Measurements from ENCODE around the gene YTHDF1.

DNA sequence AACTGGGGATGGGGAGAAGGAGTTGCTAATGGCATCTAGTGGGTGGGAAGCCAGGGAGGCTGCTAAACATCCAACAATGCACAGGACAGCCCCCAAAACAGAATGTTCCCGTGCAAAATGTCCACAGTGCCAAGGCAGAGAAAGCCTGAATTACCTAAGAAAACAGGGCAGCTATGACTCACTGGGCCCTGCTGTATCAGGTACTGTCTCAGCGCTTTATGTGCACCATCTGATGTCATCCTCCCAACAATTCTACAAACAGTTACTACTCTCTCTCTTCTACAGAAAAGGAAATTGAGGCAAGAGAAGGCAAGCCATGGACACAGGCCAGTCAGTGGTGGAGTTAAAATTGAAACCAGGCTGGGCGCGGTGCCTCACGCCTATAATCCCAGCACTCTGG is 3.1 kb downstream of the YTHDF1 start:
- TF ChIP-seq, protein P1, sequence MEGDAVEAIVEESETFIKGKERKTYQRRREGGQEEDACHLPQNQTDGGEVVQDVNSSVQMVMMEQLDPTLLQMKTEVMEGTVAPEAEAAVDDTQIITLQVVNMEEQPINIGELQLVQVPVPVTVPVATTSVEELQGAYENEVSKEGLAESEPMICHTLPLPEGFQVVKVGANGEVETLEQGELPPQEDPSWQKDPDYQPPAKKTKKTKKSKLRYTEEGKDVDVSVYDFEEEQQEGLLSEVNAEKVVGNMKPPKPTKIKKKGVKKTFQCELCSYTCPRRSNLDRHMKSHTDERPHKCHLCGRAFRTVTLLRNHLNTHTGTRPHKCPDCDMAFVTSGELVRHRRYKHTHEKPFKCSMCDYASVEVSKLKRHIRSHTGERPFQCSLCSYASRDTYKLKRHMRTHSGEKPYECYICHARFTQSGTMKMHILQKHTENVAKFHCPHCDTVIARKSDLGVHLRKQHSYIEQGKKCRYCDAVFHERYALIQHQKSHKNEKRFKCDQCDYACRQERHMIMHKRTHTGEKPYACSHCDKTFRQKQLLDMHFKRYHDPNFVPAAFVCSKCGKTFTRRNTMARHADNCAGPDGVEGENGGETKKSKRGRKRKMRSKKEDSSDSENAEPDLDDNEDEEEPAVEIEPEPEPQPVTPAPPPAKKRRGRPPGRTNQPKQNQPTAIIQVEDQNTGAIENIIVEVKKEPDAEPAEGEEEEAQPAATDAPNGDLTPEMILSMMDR (IDR thresholded peaks at IDR 0.05), result no peak
- no peak for TF ChIP-seq EZH2 (IDR thresholded peaks at IDR 0.05; ENCODE audit: borderline replicate concordance, insufficient read depth, low read depth, low read length, poor library complexity, severe bottlenecking)
